Esophagus mucosa (tissue), 1 donor: ENCODE data around the gene PLEKHF1. TPM values are rescaled to one million over a fixed set of nuclear protein-coding genes. Genes with fewer than 3 reads are reported as not detected.
"Not testable (repeated sequence)": the region's sequence is repeated elsewhere in the genome, so short reads cannot be mapped to it uniquely, and the experiment has no call there.

Source experiments
- ATAC-seq: fragments of 200-7000 bp; cut with Tn5 transposase; one replicate; pipeline ENCODE4 v1.9.1; 2020
- total RNA-seq: library from RNA; stranded (reverse); gene quantifications from one replicate; pipeline ENCODE4 v1.2.4, GENCODE V29; 2023
- donor health status: DM: yes; HTN: yes; CAD: no.

Gene PLEKHF1
- total RNA-seq, 1 donor from 2014 or later: 4.4 TPM

- ATAC-seq: no peak
Observed at GRCh38 chr19:29702963-29703320, 37.7 kb downstream of the PLEKHF1 start.

- ATAC-seq: no peak
Observed at GRCh38 chr19:29704562-29705558, 39.6 kb downstream of the PLEKHF1 start.

GRCh38 chr19:29705706-29706105 is 40.4 kb downstream of the PLEKHF1 start:
- no peak for ATAC-seq

- no peak for ATAC-seq
Observed at GRCh38 chr19:29706635-29707034, 41.4 kb downstream of the PLEKHF1 start.

- no peak for ATAC-seq
Observed at GRCh38 chr19:29708554-29709439, 43.5 kb downstream of the PLEKHF1 start.

- not testable (repeated sequence) for ATAC-seq
Observed at GRCh38 chr19:29709440-29709798, 44.2 kb downstream of the PLEKHF1 start.

GRCh38 chr19:29711584-29712132 is 46.4 kb downstream of the PLEKHF1 start:
- no peak for ATAC-seq

- ATAC-seq: no peak
Observed at GRCh38 chr19:29712744-29713516, 47.7 kb downstream of the PLEKHF1 start.

GRCh38 chr19:29714371-29714952 is 49.2 kb downstream of the PLEKHF1 start:
- peak; percentile 38 for ATAC-seq

- ATAC-seq: peak; percentile 84
Observed at GRCh38 chr19:29714953-29715700, 49.9 kb downstream of the PLEKHF1 start, which contains the start of gene C19orf12. TSS of gene C19orf12 (minus strand) at chr19:29715261. CDS start at chr19:29708413, 6,848 bp downstream.

GRCh38 chr19:29715701-29716581 is 50.7 kb downstream of the PLEKHF1 start:
- ATAC-seq: peak; percentile 9

- ATAC-seq: no peak
Observed at GRCh38 chr19:29717051-29717450, 51.8 kb downstream of the PLEKHF1 start.

- no peak for ATAC-seq
Observed at GRCh38 chr19:29724102-29724641, 58.9 kb downstream of the PLEKHF1 start.

- ATAC-seq: no peak
Observed at GRCh38 chr19:29724746-29725145, 59.5 kb downstream of the PLEKHF1 start.

Other genes starting within 250 kb of the PLEKHF1 start
- not detected for gene VSTM2B, start 139.5 kb upstream of the PLEKHF1 start, total RNA-seq
- gene POP4, start 59.2 kb upstream of the PLEKHF1 start, total RNA-seq: 49.3 TPM
- gene C19orf12, start 49.8 kb downstream of the PLEKHF1 start, total RNA-seq: 8.1 TPM
- gene CCNE1, start 146.5 kb downstream of the PLEKHF1 start, total RNA-seq: 3.7 TPM